IMR-90 (cell line): ENCODE measurements around the gene WDR3. TPM values are rescaled to one million over a fixed set of nuclear protein-coding genes. Genes with fewer than 3 reads are reported as not detected.

Experiments used
- ATAC-seq: fragments of 200-7000 bp; cut with Tn5 transposase; 2 replicates; pipeline ENCODE4 v1.9.1; 2020; ENCODE audit warnings: low read depth, mild to moderate bottlenecking, moderate library complexity
- BruUV-seq: library from RNA; stranded (reverse); fragments of 400-500 nt; replicated peaks from 2 replicates; lab custom pipeline; 2021; lab: Mats Ljungman, UMichigan
- CTCF ChIA-PET: fragments of 300-600 bp; formaldehyde crosslinking; extraction: SDS; loops from one replicate; lab custom pipeline; 2021; ENCODE audit warnings: antibody characterized with exemption; lab: Yijun Ruan, JAX
- POLR2A ChIA-PET: fragments of 300-600 bp; sonication (Branson Sonifier 250); formaldehyde crosslinking; loops from one replicate; lab custom pipeline; 2022; ENCODE audit warnings: antibody characterized with exemption; ENCODE audit not compliant: unreplicated experiment; lab: Charles Lee
- DNase-seq: peaks from one replicate; pipeline ENCODE4 v3.0.0; 2013
- H2AFZ ChIP-seq: replicated peaks from 2 replicates; pipeline ENCODE3; 2013; ENCODE audit warnings: low read length, mild to moderate bottlenecking; ENCODE audit not compliant: poor library complexity
- H2AK5ac ChIP-seq: 2 replicates; pipeline ENCODE4 v1.6.1; 2013; ENCODE audit warnings: low read depth, low read length, inconsistent platforms
- H2AK9ac ChIP-seq: replicated peaks from 2 replicates; pipeline ENCODE3; 2013; ENCODE audit warnings: mild to moderate bottlenecking, low read depth, low read length, moderate library complexity; ENCODE audit not compliant: poor library complexity
- H2BK120ac ChIP-seq: 2 replicates; pipeline ENCODE4 v1.6.1; 2013; ENCODE audit warnings: low read depth, low read length, inconsistent platforms
- H2BK15ac ChIP-seq: 3 replicates; pipeline ENCODE4 v1.6.1; 2013; ENCODE audit warnings: low read depth, low read length, inconsistent platforms
- H2BK20ac ChIP-seq: 2 replicates; pipeline ENCODE4 v1.6.1; 2013; ENCODE audit warnings: low read depth, mild to moderate bottlenecking, inconsistent platforms, low read length, moderate library complexity
- H2BK5ac ChIP-seq: 2 replicates; pipeline ENCODE4 v1.6.1; 2013; ENCODE audit warnings: mild to moderate bottlenecking, low read depth, low read length, inconsistent platforms; ENCODE audit not compliant: poor library complexity, severe bottlenecking
- H3K14ac ChIP-seq: replicated peaks from 2 replicates; pipeline ENCODE4 v1.6.1; 2013; ENCODE audit warnings: low read depth, low read length, inconsistent platforms
- H3K18ac ChIP-seq: 2 replicates; pipeline ENCODE4 v1.6.1; 2013; ENCODE audit warnings: low read depth, low read length, control low read depth
- H3K23ac ChIP-seq: 2 replicates; pipeline ENCODE4 v1.6.1; 2013; ENCODE audit warnings: low read depth, low read length, inconsistent platforms
- H3K27ac ChIP-seq: 2 replicates; pipeline ENCODE4 v1.5.1; 2013; ENCODE audit warnings: mild to moderate bottlenecking, control low read depth, low read length; ENCODE audit not compliant: insufficient read depth
- H3K27me3 ChIP-seq: 2 replicates; pipeline ENCODE4 v1.6.1; 2013; ENCODE audit warnings: low read length; ENCODE audit not compliant: control insufficient read depth, insufficient read depth
- H3K36me3 ChIP-seq: 2 replicates; pipeline ENCODE4 v1.6.1; 2013; ENCODE audit warnings: low read length, mixed read lengths; ENCODE audit not compliant: control insufficient read depth, insufficient read depth
- H3K4ac ChIP-seq: 2 replicates; pipeline ENCODE4 v1.6.1; 2013; ENCODE audit warnings: low read depth, low read length, inconsistent platforms
- H3K4me1 ChIP-seq: 2 replicates; pipeline ENCODE4 v1.6.1; 2013; ENCODE audit warnings: low read length, mixed read lengths; ENCODE audit not compliant: control insufficient read depth, insufficient read depth
- H3K4me2 ChIP-seq: 2 replicates; pipeline ENCODE4 v1.6.1; 2013; ENCODE audit warnings: low read depth, mild to moderate bottlenecking, control low read depth, low read length, moderate library complexity
- H3K4me3 ChIP-seq: 2 replicates; pipeline ENCODE4 v1.5.1; 2013; ENCODE audit warnings: low read depth, mild to moderate bottlenecking, control low read depth, low read length, moderate library complexity; ENCODE audit not compliant: insufficient read depth
- H3K56ac ChIP-seq: 2 replicates; pipeline ENCODE4 v1.6.1; 2013; ENCODE audit warnings: low read length, inconsistent platforms; ENCODE audit not compliant: insufficient read depth; ENCODE audit errors: extremely low read depth
- H3K79me1 ChIP-seq, 2 experiments: 2 replicates each; pipeline ENCODE4 v1.6.1; 2013; ENCODE audit warnings: low read length in 2 of 2, inconsistent platforms in 1 of 2, low read depth in 1 of 2
- H3K9ac ChIP-seq: 2 replicates; pipeline ENCODE4 v1.6.1; 2013; ENCODE audit warnings: low read depth, low read length, control low read depth
- H3K9me1 ChIP-seq: 2 replicates; pipeline ENCODE4 v1.6.1; 2013; ENCODE audit warnings: low read length, inconsistent platforms; ENCODE audit not compliant: insufficient read depth
- H3K9me3 ChIP-seq: 2 replicates; pipeline ENCODE4 v1.6.1; 2013; ENCODE audit warnings: low read length; ENCODE audit not compliant: control insufficient read depth, insufficient read depth
- H4K20me1 ChIP-seq: 2 replicates; pipeline ENCODE4 v1.6.1; 2013; ENCODE audit warnings: low read length, inconsistent platforms; ENCODE audit not compliant: insufficient read depth
- H4K5ac ChIP-seq: 2 replicates; pipeline ENCODE4 v1.6.1; 2013; ENCODE audit warnings: mild to moderate bottlenecking, low read depth, low read length, control low read depth
- H4K8ac ChIP-seq, 2 experiments: 2 replicates each; pipeline ENCODE4 v1.6.1; 2013; ENCODE audit warnings: low read depth in 2 of 2, low read length in 2 of 2, control low read depth in 1 of 2, inconsistent platforms in 1 of 2
- H4K91ac ChIP-seq: 2 replicates; pipeline ENCODE4 v1.6.1; 2013; ENCODE audit warnings: low read depth, low read length, inconsistent platforms; ENCODE audit not compliant: insufficient read depth
- FOS ChIP-seq: fragments of 150-350 bp; IDR thresholded peaks from 2 replicates; pipeline ENCODE4 v1.6.1; 2016; ENCODE audit warnings: low read depth, low read length
- POLR2A ChIP-seq: IDR thresholded peaks from 2 replicates; pipeline ENCODE4 v1.6.1; 2012; ENCODE audit warnings: mild to moderate bottlenecking, low read depth, low read length
- RAD21 ChIP-seq: IDR thresholded peaks from 2 replicates; pipeline ENCODE4 v1.6.1; 2012; ENCODE audit warnings: low read length, improper control_type of control experiment
- RCOR1 ChIP-seq: IDR thresholded peaks from 2 replicates; pipeline ENCODE4 v1.6.1; 2012; ENCODE audit warnings: mild to moderate bottlenecking, low read length, improper control_type of control experiment; ENCODE audit not compliant: insufficient replicate concordance
- RFX5 ChIP-seq: IDR thresholded peaks from 2 replicates; pipeline ENCODE4 v1.8.0; 2012; ENCODE audit warnings: low read depth, mild to moderate bottlenecking, low read length, moderate library complexity
- SMC3 ChIP-seq: fragments of 150-350 bp; IDR thresholded peaks from 2 replicates; pipeline ENCODE4 v1.6.1; 2016; ENCODE audit warnings: low read depth, mild to moderate bottlenecking, antibody characterized with exemption, low read length, moderate library complexity
- WGBS, 2 experiments: methylation state at CpG; one replicate each; pipeline versions ENCODE4 v1.1.5 to v1.1.7; 2013; ENCODE audit warnings: missing lambda C conversion rate in 2 of 2; ENCODE audit not compliant: insufficient read length in 1 of 2; ENCODE audit errors: extremely low coverage in 2 of 2; 5-methylcytosine and 5-hydroxymethylcytosine counted together
- dilution Hi-C: fragments of 300-500 bp; cut with HindIII; formaldehyde crosslinking; loops from one replicate; pipeline ENCODE4 v1.14.3; 2018; ENCODE audit warnings: low sequenced_read_pairs; ENCODE audit not compliant: unreplicated experiment
- in situ Hi-C: fragments of 300-500 bp; cut with MboI; formaldehyde crosslinking; loops from 3 replicates; pipeline ENCODE4 v1.14.3; 2019; ENCODE audit warnings: low sequenced_read_pairs, inconsistent platforms, mixed read lengths
- intact Hi-C: fragments of 100-400 bp; cut with micrococcal nuclease; formaldehyde crosslinking; loops from 2 replicates; pipeline ENCODE4 v1.10.0; 2022
- polyA plus RNA-seq, 3 experiments: library from polyadenylated mRNA; depleted of rRNA; stranded (reverse); fragments of >200 nt; gene quantifications; 2 replicates each; pipeline ENCODE4 v1.2.3, GENCODE V29; 2012; ENCODE audit warnings: low replicate concordance in 1 of 3
- total RNA-seq: library from RNA; depleted of rRNA; stranded (reverse); fragments of >200 nt; gene quantifications from 2 replicates; pipeline ENCODE4 v1.2.3, GENCODE V29; 2012
- TF ChIP-seq, protein P1 (sequence below): fragments of 150-350 bp; IDR thresholded peaks from 2 replicates; pipeline ENCODE4 v1.6.1; 2017; ENCODE audit warnings: mild to moderate bottlenecking, antibody characterized with exemption, low read length, low read depth

Gene WDR3
- total and polyA plus RNA-seq, 2 of the 4 experiments (the other 2 are of a cell fraction): 16.7 to 88.5 TPM

DNA sequence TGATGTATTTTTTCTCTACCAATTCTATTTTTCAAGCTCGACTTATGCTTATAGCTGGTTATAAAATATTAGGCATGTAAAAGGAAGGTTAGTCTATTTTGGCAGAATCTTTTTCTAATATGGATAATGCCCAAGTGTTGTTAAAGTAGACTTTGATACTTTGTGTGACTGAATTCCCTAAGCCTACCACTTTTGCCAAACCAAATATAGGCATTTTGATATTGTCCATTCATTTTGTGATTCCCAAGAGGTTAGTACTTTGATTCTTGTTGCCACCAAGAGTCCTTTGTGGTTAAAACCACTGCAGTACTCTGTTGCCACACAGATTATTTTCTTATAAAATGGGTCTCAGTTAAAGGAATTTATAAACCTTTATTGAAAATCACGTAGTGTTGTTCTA is 4.2 kb downstream of the WDR3 start:
- Histone ChIP-seq H3K23ac (no peak overlapping the region), H3K4ac (no peak overlapping the region), H3K56ac (no peak overlapping the region), H3K9me3 (no peaks in the 10 kb centered on the region), H2BK5ac (no peak overlapping the region), H2BK15ac (no peak overlapping the region), H2BK20ac (no peak overlapping the region), H3K36me3 (peaks cover 8% of the 10 kb centered on the region), H3K79me1 (peaks cover 18 to 47% of the 10 kb centered on the region in 2 experiments), H3K9me1 (peaks cover 3% of the 10 kb centered on the region), H2AFZ (no peak overlapping the region), H2AK9ac (no peak overlapping the region), H4K91ac (no peak overlapping the region), H4K20me1 (peaks cover 8% of the 10 kb centered on the region; the same call in 1 of the 2 replicates), H3K4me2 (no peak overlapping the region), H3K27me3 (no peaks in the 10 kb centered on the region), H3K9ac (no peak overlapping the region), H3K27ac (no peak overlapping the region), H2BK120ac (no peak overlapping the region), H3K14ac (no peak overlapping the region), H3K18ac (no peak overlapping the region), H2AK5ac (no peak overlapping the region), H3K4me1 (0 out of 2 replicates have a peak, but pooled peaks cover 3% of the 10 kb centered on the region), H4K8ac (no peak overlapping the region), H4K5ac (no peak overlapping the region), H3K4me3 (no peak overlapping the region)
- POLR2A ChIA-PET: no interaction called here
- dilution Hi-C loops: no loop called here
- 100% methylated on average over 1 of the region's 2 CpGs; no CpG with 5 or more reads in 1 of the 2 experiments for WGBS, 2 experiments
- no peak for ATAC-seq
- intact Hi-C loops: no loop called here
- no TSS peak for BruUV-seq
- in situ Hi-C loops: no loop called here
- CTCF ChIA-PET: no interaction called here
- TF ChIP-seq RAD21 (no peak), POLR2A (no peak), SMC3 (no peak), RCOR1 (no peak), RFX5 (no peak), FOS (no peak)
- TF ChIP-seq, protein P1, sequence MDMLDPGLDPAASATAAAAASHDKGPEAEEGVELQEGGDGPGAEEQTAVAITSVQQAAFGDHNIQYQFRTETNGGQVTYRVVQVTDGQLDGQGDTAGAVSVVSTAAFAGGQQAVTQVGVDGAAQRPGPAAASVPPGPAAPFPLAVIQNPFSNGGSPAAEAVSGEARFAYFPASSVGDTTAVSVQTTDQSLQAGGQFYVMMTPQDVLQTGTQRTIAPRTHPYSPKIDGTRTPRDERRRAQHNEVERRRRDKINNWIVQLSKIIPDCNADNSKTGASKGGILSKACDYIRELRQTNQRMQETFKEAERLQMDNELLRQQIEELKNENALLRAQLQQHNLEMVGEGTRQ: no peak
- no peak for DNase-seq
